ENCODE measurements around the gene NLRP6.

NLRP6 gene

GRCh38 chr11:294780-295179 lies 16.6 kb downstream of the NLRP6 start:
- no peak for DNase-seq

- DNase-seq = peak; percentile 3
Observed at GRCh38 chr11:295351-296170, 17.4 kb downstream of the NLRP6 start.

GRCh38 chr11:296171-297050 lies 18.2 kb downstream of the NLRP6 start:
- DNase-seq = peak; percentile 4

- DNase-seq = peak; percentile 24
Observed at GRCh38 chr11:297051-297585, 18.9 kb downstream of the NLRP6 start.

GRCh38 chr11:297586-298405 lies 19.6 kb downstream of the NLRP6 start:
- peak; percentile 38 for DNase-seq

- peak; percentile 14 for DNase-seq
Observed at GRCh38 chr11:298406-299065, 20.3 kb downstream of the NLRP6 start.

GRCh38 chr11:299081-299891 lies 21.1 kb downstream of the NLRP6 start, which contains the start of gene IFITM5:
Gene IFITM5, minus strand, starts transcription at chr11:299526. Its CDS starts 36 bp downstream, at chr11:299490.
- DNase-seq = peak; percentile 11

- DNase-seq = peak; percentile 46
Observed at GRCh38 chr11:299951-300735, 21.9 kb downstream of the NLRP6 start.

- DNase-seq = no peak
Observed at GRCh38 chr11:303363-303762, 25.2 kb downstream of the NLRP6 start.

GRCh38 chr11:304061-304506 lies 25.9 kb downstream of the NLRP6 start:
- no peak for DNase-seq

- DNase-seq = peak; percentile 80
Observed at GRCh38 chr11:304915-305843, 27.0 kb downstream of the NLRP6 start.

- no peak for DNase-seq
Observed at GRCh38 chr11:305844-306211, 27.6 kb downstream of the NLRP6 start.

- no peak for DNase-seq
Observed at GRCh38 chr11:306645-307371, 28.6 kb downstream of the NLRP6 start.

GRCh38 chr11:307766-308708 lies 29.8 kb downstream of the NLRP6 start, which contains the start of gene IFITM2:
Gene IFITM2, plus strand, starts transcription at chr11:307816. Its CDS starts 377 bp downstream, at chr11:308193.
- DNase-seq = peak; percentile 53

- peak; percentile 60 for DNase-seq
Observed at GRCh38 chr11:308740-309665, 30.8 kb downstream of the NLRP6 start.
